Measurements from ENCODE around the gene KRT33B. TPM values are rescaled to one million over a fixed set of nuclear protein-coding genes. Genes with fewer than 3 reads are reported as not detected.
"Not testable (repeated sequence)": the region's sequence is repeated elsewhere in the genome, so short reads cannot be mapped to it uniquely, and the experiment has no call there.

KRT33B gene
- total RNA-seq, 4 donors from 2014 or later: not detected

- Histone ChIP-seq H3K27ac (no peak overlapping the region), H3K4me3 (no peak overlapping the region), H3K27me3 (peaks cover 5% of the 10 kb centered on the region), H3K4me1 (no peaks in the 10 kb centered on the region), H3K36me3 (no peaks in the 10 kb centered on the region), H3K9me3 (peaks cover 0 to 22% (median 0%) of the 10 kb centered on the region in 3 donors)
- WGBS, 2 donors (ENCODE audit: low coverage in 1 of 2): 77 to 88% methylated on average over 1 of the region's 1 CpG
- no peak for TF ChIP-seq POLR2A (IDR thresholded peaks at IDR 0.05)
- TF ChIP-seq EP300 (IDR thresholded peaks at IDR 0.05): no peak
- no peak for TF ChIP-seq POLR2AphosphoS5 (IDR thresholded peaks at IDR 0.05)
- no peak for TF ChIP-seq CTCF (IDR thresholded peaks at IDR 0.05)
- no peak for ATAC-seq
Observed at GRCh38 chr17:41386227-41386626, 16.6 kb upstream of the KRT33B start.

- no peak for ATAC-seq
- 90 to 100% methylated on average over 1 of the region's 1 CpG for WGBS, 2 donors (ENCODE audit: low coverage in 1 of 2)
- H3K36me3 ChIP-seq: no peaks in the 10 kb centered on the region
- H3K4me3 ChIP-seq: no peak overlapping the region
- TF ChIP-seq EP300 (IDR thresholded peaks at IDR 0.05): no peak
- no peak for TF ChIP-seq POLR2AphosphoS5 (IDR thresholded peaks at IDR 0.05)
- no peak for TF ChIP-seq POLR2A (IDR thresholded peaks at IDR 0.05)
- no peak for TF ChIP-seq CTCF (IDR thresholded peaks at IDR 0.05)
- peaks cover 0 to 22% (median 0%) of the 10 kb centered on the region in 3 donors for H3K9me3 ChIP-seq
- H3K27me3 ChIP-seq: peaks cover 14% of the 10 kb centered on the region
- no peak overlapping the region for H3K27ac ChIP-seq
- no peaks in the 10 kb centered on the region for H3K4me1 ChIP-seq
Observed at GRCh38 chr17:41383690-41384089, 14.1 kb upstream of the KRT33B start.

GRCh38 chr17:41382394-41382793, 12.8 kb upstream of the KRT33B start:
- no peaks in the 10 kb centered on the region for H3K4me1 ChIP-seq
- no peak overlapping the region for H3K27ac ChIP-seq
- H3K4me3 ChIP-seq: no peak overlapping the region
- TF ChIP-seq POLR2A (IDR thresholded peaks at IDR 0.05) (no peak), CTCF (IDR thresholded peaks at IDR 0.05) (no peak), POLR2AphosphoS5 (IDR thresholded peaks at IDR 0.05) (no peak), EP300 (IDR thresholded peaks at IDR 0.05) (no peak)
- WGBS, 2 donors (ENCODE audit: low coverage in 1 of 2): 89% methylated on average over 1 of the region's 1 CpG; no CpG with 5 or more reads in 1 of the 2 donors
- H3K27me3 ChIP-seq: peaks cover 14% of the 10 kb centered on the region
- H3K9me3 ChIP-seq: peaks cover 0 to 19% (median 0%) of the 10 kb centered on the region in 3 donors
- no peaks in the 10 kb centered on the region for H3K36me3 ChIP-seq
- ATAC-seq: no peak

GRCh38 chr17:41381943-41382342, 12.3 kb upstream of the KRT33B start, which contains the start of gene KRT34:
TSS of gene KRT34 (minus strand) at chr17:41382306. CDS start at chr17:41382246, 60 bp downstream.
- 100% methylated on average over 5 of the region's 13 CpGs; no CpG with 5 or more reads in 1 of the 2 donors for WGBS, 2 donors (ENCODE audit: low coverage in 1 of 2)
- not testable (repeated sequence) for ATAC-seq, H3K4me3 ChIP-seq, H3K27ac ChIP-seq, H3K36me3 ChIP-seq, H3K4me1 ChIP-seq
- peaks cover 0 to 14% (median 0%) of the 10 kb centered on the region in 3 donors for H3K9me3 ChIP-seq
- H3K27me3 ChIP-seq: peaks cover 14% of the 10 kb centered on the region

GRCh38 chr17:41380091-41380490, 10.5 kb upstream of the KRT33B start:
- H3K9me3 ChIP-seq, H3K4me3 ChIP-seq, H3K36me3 ChIP-seq, ATAC-seq, H3K27ac ChIP-seq, H3K4me1 ChIP-seq: not testable (repeated sequence)
- H3K27me3 ChIP-seq: peaks cover 14% of the 10 kb centered on the region
- 78 to 86% methylated on average over 3 to 7 of the region's 7 CpGs for WGBS, 2 donors (ENCODE audit: low coverage in 1 of 2)

- WGBS, 2 donors (ENCODE audit: low coverage in 1 of 2): 26 to 69% methylated on average over 2 of the region's 2 CpGs
- no peaks in the 10 kb centered on the region for H3K9me3 ChIP-seq
- H3K36me3 ChIP-seq: no peaks in the 10 kb centered on the region
Observed at GRCh38 chr17:41377546-41377945, 7.9 kb upstream of the KRT33B start.

More at GRCh38 chr17:41377546-41377945, 7.9 kb upstream of the KRT33B start:
- no peak overlapping the region for H3K27ac ChIP-seq
- H3K4me3 ChIP-seq: no peak overlapping the region
- H3K27me3 ChIP-seq: peaks cover 14% of the 10 kb centered on the region
- ATAC-seq: no peak
- no peak for TF ChIP-seq POLR2AphosphoS5 (IDR thresholded peaks at IDR 0.05)
- no peak for TF ChIP-seq POLR2A (IDR thresholded peaks at IDR 0.05)
- TF ChIP-seq CTCF (IDR thresholded peaks at IDR 0.05): no peak
- TF ChIP-seq EP300 (IDR thresholded peaks at IDR 0.05): no peak
- no peaks in the 10 kb centered on the region for H3K4me1 ChIP-seq
